HEK293 (cell line): ENCODE data around the gene SAMD14.

Experiments
- CTCF ChIA-PET: fragments of 350-600 bp; formaldehyde crosslinking; extraction: SDS; loops from one replicate; lab custom pipeline; 2021; ENCODE audit warnings: antibody characterized with exemption; lab: Yijun Ruan, JAX
- POLR2A ChIA-PET: fragments of 300-600 bp; formaldehyde crosslinking; extraction: SDS; loops from one replicate; lab custom pipeline; 2020; ENCODE audit warnings: antibody characterized with exemption, inconsistent platforms; lab: Yijun Ruan, JAX
- H3K27ac ChIP-seq: fragments of 200-500 bp; sonication (Bioruptor generic); 2 replicates; pipeline ENCODE4 v1.5.1; 2014; ENCODE audit warnings: low read depth, low read length, control low read depth, inconsistent platforms; ENCODE audit errors: extremely low read depth
- H3K36me3 ChIP-seq, 2 experiments: fragments of 200-500 bp in 1 of 2; sonication (Bioruptor generic) in 1 of 2; 1 replicate in 1 of 2; 2 replicates in 1 of 2; pipeline ENCODE4 v1.5.1; 2014 to 2017; ENCODE audit warnings: inconsistent platforms in 2 of 2, low read length in 2 of 2; ENCODE audit not compliant: control insufficient read depth in 2 of 2, insufficient read depth in 1 of 2
- H3K4me1 ChIP-seq: fragments of 200-500 bp; sonication (Bioruptor generic); 2 replicates; pipeline ENCODE4 v1.5.1; 2014; ENCODE audit warnings: mild to moderate bottlenecking, low read length, inconsistent platforms; ENCODE audit not compliant: control insufficient read depth, insufficient read depth
- H3K4me3 ChIP-seq: 2 replicates; pipeline ENCODE4 v1.5.1; 2011; ENCODE audit warnings: low read depth, mild to moderate bottlenecking, control low read depth, low read length, moderate library complexity
- H3K9me3 ChIP-seq: fragments of 200-500 bp; sonication (Bioruptor generic); 2 replicates; pipeline ENCODE4 v1.5.1; 2014; ENCODE audit warnings: low read depth, low read length, inconsistent platforms; ENCODE audit not compliant: control insufficient read depth, insufficient read depth
- ATF2 ChIP-seq: fragments of 450-650 bp; formaldehyde crosslinking; IDR thresholded peaks from 2 replicates; pipeline ENCODE4 v1.5.1; 2016; ENCODE audit warnings: missing biosample characterization, missing genetic modification characterization, low read depth
- EGR2 ChIP-seq: fragments of 450-650 bp; formaldehyde crosslinking; IDR thresholded peaks from 2 replicates; pipeline ENCODE4 v1.5.1; 2016; ENCODE audit warnings: low read depth, missing biosample characterization, missing genetic modification characterization
- GLI4 ChIP-seq: fragments of 450-650 bp; formaldehyde crosslinking; IDR thresholded peaks from 2 replicates; pipeline ENCODE4 v1.5.1; 2016; ENCODE audit warnings: missing biosample characterization, missing genetic modification characterization
- GLIS1 ChIP-seq: fragments of 450-650 bp; formaldehyde crosslinking; IDR thresholded peaks from 2 replicates; pipeline ENCODE4 v1.5.1; 2016; ENCODE audit warnings: missing biosample characterization, missing genetic modification characterization
- GLIS2 ChIP-seq: fragments of 450-650 bp; formaldehyde crosslinking; IDR thresholded peaks from 2 replicates; pipeline ENCODE4 v1.5.1; 2016; ENCODE audit warnings: missing biosample characterization, missing genetic modification characterization
- IKZF3 ChIP-seq: fragments of 450-650 bp; IDR thresholded peaks from 2 replicates; pipeline ENCODE4 v1.5.0; 2018; ENCODE audit warnings: missing biosample characterization, mild to moderate bottlenecking, missing genetic modification characterization, moderate library complexity
- OSR2 ChIP-seq: fragments of 450-650 bp; formaldehyde crosslinking; IDR thresholded peaks from 2 replicates; pipeline ENCODE4 v1.5.1; 2016; ENCODE audit warnings: missing biosample characterization, missing genetic modification characterization
- SP3 ChIP-seq: fragments of 450-650 bp; formaldehyde crosslinking; IDR thresholded peaks from 2 replicates; pipeline ENCODE4 v1.5.1; 2016; ENCODE audit warnings: missing biosample characterization, missing genetic modification characterization
- WT1 ChIP-seq: fragments of 450-650 bp; formaldehyde crosslinking; IDR thresholded peaks from 2 replicates; pipeline ENCODE4 v1.5.1; 2016; ENCODE audit warnings: missing biosample characterization, missing genetic modification characterization
- YY1 ChIP-seq: fragments of 450-650 bp; formaldehyde crosslinking; IDR thresholded peaks from 2 replicates; pipeline ENCODE4 v1.5.1; 2018; ENCODE audit warnings: missing biosample characterization, missing genetic modification characterization
- ZBTB17 ChIP-seq: fragments of 450-650 bp; formaldehyde crosslinking; IDR thresholded peaks from 2 replicates; pipeline ENCODE4 v1.5.1; 2016; ENCODE audit warnings: missing biosample characterization, missing genetic modification characterization
- ZBTB48 ChIP-seq: fragments of 450-650 bp; formaldehyde crosslinking; IDR thresholded peaks from 2 replicates; pipeline ENCODE4 v1.5.1; 2016; ENCODE audit warnings: missing biosample characterization, missing genetic modification characterization
- ZBTB8A ChIP-seq: fragments of 450-650 bp; formaldehyde crosslinking; IDR thresholded peaks from 2 replicates; pipeline ENCODE4 v1.5.1; 2016; ENCODE audit warnings: missing biosample characterization, missing genetic modification characterization
- ZFP37 ChIP-seq: fragments of 450-650 bp; formaldehyde crosslinking; IDR thresholded peaks from 2 replicates; pipeline ENCODE4 v1.5.1; 2016; ENCODE audit warnings: missing biosample characterization, missing genetic modification characterization
- ZIC2 ChIP-seq: fragments of 450-650 bp; formaldehyde crosslinking; IDR thresholded peaks from 2 replicates; pipeline ENCODE4 v1.5.1; 2016; ENCODE audit warnings: missing biosample characterization, missing genetic modification characterization
- ZNF2 ChIP-seq: fragments of 450-650 bp; formaldehyde crosslinking; IDR thresholded peaks from 2 replicates; pipeline ENCODE4 v1.5.1; 2016; ENCODE audit warnings: missing biosample characterization, missing genetic modification characterization
- ZNF202 ChIP-seq: fragments of 450-650 bp; formaldehyde crosslinking; IDR thresholded peaks from 2 replicates; pipeline ENCODE4 v1.5.1; 2016; ENCODE audit warnings: missing biosample characterization, missing genetic modification characterization, borderline replicate concordance
- ZNF324 ChIP-seq: fragments of 450-650 bp; formaldehyde crosslinking; IDR thresholded peaks from 2 replicates; pipeline ENCODE4 v1.5.1; 2016; ENCODE audit warnings: missing biosample characterization, missing genetic modification characterization
- ZNF335 ChIP-seq: fragments of 450-650 bp; formaldehyde crosslinking; conservative IDR thresholded peaks from 2 replicates; pipeline ENCODE4 v1.5.1; 2016; ENCODE audit warnings: missing biosample characterization, missing genetic modification characterization
- ZNF366 ChIP-seq: fragments of 450-650 bp; formaldehyde crosslinking; conservative IDR thresholded peaks from 2 replicates; pipeline ENCODE4 v1.5.1; 2016; ENCODE audit warnings: missing biosample characterization, missing genetic modification characterization
- ZNF600 ChIP-seq: fragments of 450-650 bp; formaldehyde crosslinking; IDR thresholded peaks from 2 replicates; pipeline ENCODE4 v1.5.1; 2016; ENCODE audit warnings: missing biosample characterization, missing genetic modification characterization
- ZNF621 ChIP-seq: fragments of 450-650 bp; formaldehyde crosslinking; IDR thresholded peaks from 2 replicates; pipeline ENCODE4 v1.5.1; 2017; ENCODE audit warnings: missing biosample characterization, missing genetic modification characterization
- ZNF624 ChIP-seq: fragments of 450-650 bp; formaldehyde crosslinking; IDR thresholded peaks from 2 replicates; pipeline ENCODE4 v1.5.1; 2017; ENCODE audit warnings: missing biosample characterization, missing genetic modification characterization
- ZNF704 ChIP-seq: fragments of 450-650 bp; formaldehyde crosslinking; IDR thresholded peaks from 2 replicates; pipeline ENCODE4 v1.5.1; 2016; ENCODE audit warnings: missing biosample characterization, missing genetic modification characterization
- ZNF76 ChIP-seq: fragments of 450-650 bp; formaldehyde crosslinking; IDR thresholded peaks from 2 replicates; pipeline ENCODE4; 2016; ENCODE audit warnings: low read depth, missing biosample characterization, missing genetic modification characterization, borderline replicate concordance
- ZNF837 ChIP-seq: fragments of 450-650 bp; formaldehyde crosslinking; IDR thresholded peaks from 2 replicates; pipeline ENCODE4 v1.5.1; 2016; ENCODE audit warnings: missing biosample characterization, missing genetic modification characterization
- TF ChIP-seq, protein P1 (sequence below): fragments of 450-650 bp; formaldehyde crosslinking; IDR thresholded peaks from 2 replicates; pipeline ENCODE4 v1.5.1; 2017; ENCODE audit warnings: missing biosample characterization, missing genetic modification characterization

SAMD14 gene

DNA sequence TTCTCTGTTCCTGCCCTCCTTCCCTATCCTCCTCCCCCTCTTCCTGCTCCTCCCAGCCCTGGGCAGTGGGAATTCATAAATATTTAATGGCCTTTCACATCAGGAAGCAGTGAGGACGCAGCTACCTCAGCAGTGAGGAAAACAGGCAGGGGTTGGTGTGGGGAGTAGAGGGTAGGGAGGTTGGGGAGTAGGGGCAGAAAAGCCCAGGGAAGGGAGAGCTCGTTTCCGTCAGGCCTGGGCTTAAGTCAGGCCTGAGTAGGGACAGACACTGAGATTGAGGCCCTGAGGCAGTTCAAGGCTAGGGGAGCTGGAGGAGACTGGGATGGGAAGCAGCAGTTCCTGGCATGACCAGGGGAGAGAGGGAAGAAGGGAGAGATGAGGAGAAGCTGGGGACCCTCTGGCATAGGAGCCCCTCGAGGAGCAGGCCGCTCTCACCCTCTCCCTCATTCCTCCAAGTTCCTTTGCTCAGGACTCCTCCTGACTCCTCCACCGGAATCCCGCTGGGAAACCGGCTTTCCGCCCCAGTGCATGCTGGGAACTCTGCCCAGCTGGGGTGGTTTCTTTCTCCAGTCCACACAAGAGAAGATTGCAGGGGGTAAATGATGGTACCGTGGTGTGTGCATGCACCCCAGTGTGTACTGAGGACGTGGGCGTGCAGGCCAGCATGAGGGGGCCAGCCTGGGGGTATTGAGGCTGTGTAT, 6.2 kb downstream of the SAMD14 start:
- ChIA-PET CTCF (interaction anchor here (0.6 to 3.4 kb wide), 9 partner anchors 9 to 209 kb away, joined by 3 to 28 read pairs (median 4); partner anchors contain the start of gene PDK2), POLR2A (interaction anchor here (0.7 to 1.9 kb wide), 3 partner anchors 8 to 76 kb away, joined by 4 to 8 read pairs (median 6); no protein-coding TSS in a partner anchor)
- Histone ChIP-seq H3K4me1 (peaks cover 13% of the 10 kb centered on the region), H3K27ac (peak overlapping the region; percentile 60), H3K4me3 (no peak overlapping the region), H3K36me3 (peaks cover 0 to 4% of the 10 kb centered on the region in 2 experiments; a peak in 1 of 3 replicates), H3K9me3 (no peaks in the 10 kb centered on the region)
- TF ChIP-seq ZNF600 (peak; percentile 13; the same call in 1 of the 2 replicates), ZFP37 (no peak), EGR2 (no peak), ZBTB48 (tag by site-specific recombination) (peak; percentile 75; the same call in 1 of the 2 replicates), YY1 (tag by site-specific recombination) (no peak), ZNF704 (tag by site-specific recombination) (no peak), ZNF621 (tag by site-specific recombination) (no peak), ZNF2 (tag by site-specific recombination) (0 out of 2 replicates have a peak, but pooled peaks have one; percentile 49), ZNF366 (tag by site-specific recombination) (peak; percentile 65), WT1 (tag by site-specific recombination) (peak; percentile 92), OSR2 (tag by site-specific recombination) (peak; percentile 83), ZIC2 (peak; percentile 100), ZNF202 (tag by site-specific recombination) (no peak), GLIS1 (tag by site-specific recombination) (peak; percentile 95), ZNF76 (peak; percentile 78; the same call in 1 of the 2 replicates), GLIS2 (tag by site-specific recombination) (peak; percentile 64; the same call in 1 of the 2 replicates), GLI4 (tag by site-specific recombination) (peak; percentile 53; the same call in 1 of the 2 replicates), ZNF324 (tag by site-specific recombination) (peak; percentile 71; the same call in 1 of the 2 replicates), ATF2 (no peak), ZNF624 (tag by site-specific recombination) (no peak), ZBTB17 (tag by site-specific recombination) (peak; percentile 93), SP3 (tag by site-specific recombination) (peak; percentile 43), ZNF837 (no peak), ZNF335 (peak; percentile 73), ZBTB8A (peak; percentile 13; the same call in 1 of the 2 replicates), IKZF3 (peak; percentile 89)
- TF ChIP-seq, protein P1, sequence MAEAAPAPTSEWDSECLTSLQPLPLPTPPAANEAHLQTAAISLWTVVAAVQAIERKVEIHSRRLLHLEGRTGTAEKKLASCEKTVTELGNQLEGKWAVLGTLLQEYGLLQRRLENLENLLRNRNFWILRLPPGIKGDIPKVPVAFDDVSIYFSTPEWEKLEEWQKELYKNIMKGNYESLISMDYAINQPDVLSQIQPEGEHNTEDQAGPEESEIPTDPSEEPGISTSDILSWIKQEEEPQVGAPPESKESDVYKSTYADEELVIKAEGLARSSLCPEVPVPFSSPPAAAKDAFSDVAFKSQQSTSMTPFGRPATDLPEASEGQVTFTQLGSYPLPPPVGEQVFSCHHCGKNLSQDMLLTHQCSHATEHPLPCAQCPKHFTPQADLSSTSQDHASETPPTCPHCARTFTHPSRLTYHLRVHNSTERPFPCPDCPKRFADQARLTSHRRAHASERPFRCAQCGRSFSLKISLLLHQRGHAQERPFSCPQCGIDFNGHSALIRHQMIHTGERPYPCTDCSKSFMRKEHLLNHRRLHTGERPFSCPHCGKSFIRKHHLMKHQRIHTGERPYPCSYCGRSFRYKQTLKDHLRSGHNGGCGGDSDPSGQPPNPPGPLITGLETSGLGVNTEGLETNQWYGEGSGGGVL (tag by site-specific recombination) = peak; percentile 55
